K562 (cell line): ENCODE results near the gene P4HB. TPM values are rescaled to one million over a fixed set of nuclear protein-coding genes. Genes with fewer than 3 reads are reported as not detected.
A peak's percentile ranks its signal among the peaks of the same experiment; 100 is the strongest.

Experiments
- CC2D1A ChIP-seq: fragments of 450-650 bp; IDR thresholded peaks from 2 replicates; pipeline ENCODE4 v1.6.1; 2017; ENCODE audit warnings: mild to moderate bottlenecking
- FOXA1 ChIP-seq: fragments of 450-650 bp; IDR thresholded peaks from 2 replicates; pipeline ENCODE4 v1.6.1; 2016; ENCODE audit warnings: mild to moderate bottlenecking, borderline replicate concordance
- FOXK1 ChIP-seq: sonication (generic); formaldehyde crosslinking; IDR thresholded peaks from 2 replicates; pipeline ENCODE4 v1.8.0; 2022; ENCODE audit warnings: missing genetic modification reagents, mild to moderate bottlenecking, borderline replicate concordance
- GTF2A2 ChIP-seq: IDR thresholded peaks from 2 replicates; pipeline ENCODE4 v1.6.1; 2016; ENCODE audit warnings: mild to moderate bottlenecking, missing genetic modification characterization, missing compliant biosample characterization
- ID3 ChIP-seq, 2 experiments: fragments of 250-450 bp in 1 of 2; fragments of 450-650 bp in 1 of 2; sonication (Bioruptor Pico) in 1 of 2; IDR thresholded peaks; 2 replicates each; pipeline versions ENCODE4 v1.6.1 to v1.8.0; 2016 to 2021; ENCODE audit warnings: mild to moderate bottlenecking in 2 of 2, moderate library complexity in 2 of 2, missing compliant biosample characterization in 1 of 2, missing genetic modification characterization in 1 of 2
- MAFK ChIP-seq: IDR thresholded peaks from 2 replicates; pipeline ENCODE4 v1.6.1; 2011; ENCODE audit warnings: low read length, improper control_type of control experiment
- MED1 ChIP-seq: sonication (generic); formaldehyde crosslinking; IDR thresholded peaks from 2 replicates; pipeline ENCODE4 v1.8.1; 2023; ENCODE audit warnings: missing genetic modification reagents, borderline replicate concordance
- MTA1 ChIP-seq: fragments of 450-650 bp; IDR thresholded peaks from 2 replicates; pipeline ENCODE4 v1.6.1; 2017; ENCODE audit warnings: borderline replicate concordance
- PRMT5 ChIP-seq: sonication (generic); formaldehyde crosslinking; IDR thresholded peaks from 2 replicates; pipeline ENCODE4 v1.5.0; 2020; ENCODE audit warnings: missing genetic modification reagents
- PTRF ChIP-seq: fragments of 450-650 bp; IDR thresholded peaks from 2 replicates; pipeline ENCODE4 v1.6.1; 2016; ENCODE audit warnings: mild to moderate bottlenecking, missing genetic modification characterization, missing compliant biosample characterization
- RBFOX2 ChIP-seq: fragments of 200-400 bp; formaldehyde crosslinking; IDR thresholded peaks from 2 replicates; pipeline ENCODE4 v1.6.1; 2017; ENCODE audit warnings: low read depth, mild to moderate bottlenecking, low read length, moderate library complexity
- SMARCB1 ChIP-seq: IDR thresholded peaks from 2 replicates; pipeline ENCODE4 v1.6.1; 2011; ENCODE audit warnings: improper control_type of control experiment, low read depth; ENCODE audit not compliant: insufficient read length
- STAT5B ChIP-seq: fragments of 250-450 bp; sonication (Bioruptor Pico); IDR thresholded peaks from 2 replicates; pipeline ENCODE4 v1.8.0; 2021; ENCODE audit warnings: mild to moderate bottlenecking, inconsistent platforms
- TCFL5 ChIP-seq: fragments of 250-450 bp; sonication (Bioruptor Pico); conservative IDR thresholded peaks from 2 replicates; pipeline ENCODE4 v1.6.1; 2021; ENCODE audit warnings: mild to moderate bottlenecking, moderate library complexity, matching md5 sums
- TEAD4 ChIP-seq, 2 experiments: sonication (generic) in 1 of 2; formaldehyde crosslinking in 1 of 2; IDR thresholded peaks; 2 replicates each; pipeline versions ENCODE4 v1.6.1 to v1.8.0; 2012 to 2022; ENCODE audit warnings: borderline replicate concordance in 1 of 2, inconsistent platforms in 1 of 2, low read length in 1 of 2, mild to moderate bottlenecking in 1 of 2, missing genetic modification reagents in 1 of 2
- ZBTB43 ChIP-seq: sonication (generic); formaldehyde crosslinking; IDR thresholded peaks from 2 replicates; pipeline ENCODE4 v1.8.0; 2023; ENCODE audit warnings: mild to moderate bottlenecking, missing genetic modification reagents
- ZNF766 ChIP-seq: fragments of 200-800 bp; sonication (Bioruptor generic); conservative IDR thresholded peaks from 2 replicates; pipeline ENCODE4 v1.6.1; 2016; ENCODE audit warnings: missing genetic modification characterization, missing compliant biosample characterization
- polyA plus RNA-seq, 8 experiments: library from polyadenylated mRNA; depleted of rRNA in 4 of 8; stranded (reverse) in 5 of 8; unstranded in 3 of 8; fragments of >200 nt; fragmentation: Nextera tagmentation in 2 of 8; fragmentation: Illumina TruSeq in 1 of 8; extraction: Ambion mirVana in 2 of 8; extraction: Trizol in 1 of 8; gene quantifications; 2 replicates each; pipeline versions ENCODE4 v1.2.1 to v1.2.3, GENCODE V29; 2011 to 2014; ENCODE audit warnings: inconsistent platforms in 1 of 8, missing spikeins in 1 of 8
- total RNA-seq, 7 experiments: library from RNA; depleted of rRNA in 6 of 7; stranded (reverse); fragments of >200 nt in 6 of 7; fragmentation: Illumina TruSeq in 2 of 7; extraction: Trizol in 2 of 7; gene quantifications; 2 replicates each; pipeline versions ENCODE4 v1.2.1 to v1.2.3, GENCODE V29; 2011 to 2021; ENCODE audit warnings: low replicate concordance in 1 of 7
- TF ChIP-seq, protein P1 (sequence below): IDR thresholded peaks from 2 replicates; pipeline ENCODE4 v1.6.1; 2016; ENCODE audit warnings: missing genetic modification characterization, missing compliant biosample characterization
- TF ChIP-seq, protein P2 (sequence below): fragments of 450-650 bp; formaldehyde crosslinking; IDR thresholded peaks from 2 replicates; pipeline ENCODE4 v1.4.0; 2020; ENCODE audit warnings: mild to moderate bottlenecking
- TF ChIP-seq, protein P3 (sequence below), 2 experiments: fragments of 450-650 bp; conservative IDR thresholded peaks; 2 replicates each; pipeline ENCODE4 v1.6.1; 2017; ENCODE audit warnings: mild to moderate bottlenecking in 2 of 2, moderate library complexity in 2 of 2

P4HB gene
- total and polyA plus RNA-seq, 9 of the 15 experiments (the other 6 are each of a cell fraction or from before 2014, with no cell fraction given): 4.4 to 645 (median 325) TPM

GRCh38 chr17:81821603-81822311 is 38.6 kb downstream of the P4HB start (continued):
- TF ChIP-seq, protein P1, sequence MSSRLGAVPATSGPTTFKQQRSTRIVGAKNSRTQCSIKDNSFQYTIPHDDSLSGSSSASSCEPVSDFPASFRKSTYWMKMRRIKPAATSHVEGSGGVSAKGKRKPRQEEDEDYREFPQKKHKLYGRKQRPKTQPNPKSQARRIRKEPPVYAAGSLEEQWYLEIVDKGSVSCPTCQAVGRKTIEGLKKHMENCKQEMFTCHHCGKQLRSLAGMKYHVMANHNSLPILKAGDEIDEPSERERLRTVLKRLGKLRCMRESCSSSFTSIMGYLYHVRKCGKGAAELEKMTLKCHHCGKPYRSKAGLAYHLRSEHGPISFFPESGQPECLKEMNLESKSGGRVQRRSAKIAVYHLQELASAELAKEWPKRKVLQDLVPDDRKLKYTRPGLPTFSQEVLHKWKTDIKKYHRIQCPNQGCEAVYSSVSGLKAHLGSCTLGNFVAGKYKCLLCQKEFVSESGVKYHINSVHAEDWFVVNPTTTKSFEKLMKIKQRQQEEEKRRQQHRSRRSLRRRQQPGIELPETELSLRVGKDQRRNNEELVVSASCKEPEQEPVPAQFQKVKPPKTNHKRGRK (tag): no peak
- TF ChIP-seq FOXK1: no peak
- TF ChIP-seq ZBTB43 (CRISPR knock-in tag): no peak
- TF ChIP-seq CC2D1A: no peak
- TF ChIP-seq PTRF (tag): peak; percentile 69
- TF ChIP-seq ID3 (CRISPR knock-in tag; IDR thresholded peaks at IDR 0.05): no peak
- peak; percentile 98 for TF ChIP-seq ID3 (tag; IDR thresholded peaks at IDR 0.05)
- TF ChIP-seq FOXA1: no peak
- TF ChIP-seq MTA1: peak; percentile 55
- no peak for TF ChIP-seq STAT5B (CRISPR knock-in tag)
- no peak for TF ChIP-seq MAFK
- TF ChIP-seq PRMT5: no peak
- no peak for TF ChIP-seq TCFL5 (CRISPR knock-in tag)
- no peak; the same call in 1 of the 2 replicates for TF ChIP-seq TEAD4 (IDR thresholded peaks at IDR 0.05; ENCODE audit: low read length)
- TF ChIP-seq TEAD4 (CRISPR knock-in tag; IDR thresholded peaks at IDR 0.05; ENCODE audit: borderline replicate concordance): no peak
- TF ChIP-seq SMARCB1: no peak
- TF ChIP-seq ZNF766 (CRISPR knock-in tag): peak; percentile 41; the same call in 1 of the 2 replicates
- TF ChIP-seq, protein P2, sequence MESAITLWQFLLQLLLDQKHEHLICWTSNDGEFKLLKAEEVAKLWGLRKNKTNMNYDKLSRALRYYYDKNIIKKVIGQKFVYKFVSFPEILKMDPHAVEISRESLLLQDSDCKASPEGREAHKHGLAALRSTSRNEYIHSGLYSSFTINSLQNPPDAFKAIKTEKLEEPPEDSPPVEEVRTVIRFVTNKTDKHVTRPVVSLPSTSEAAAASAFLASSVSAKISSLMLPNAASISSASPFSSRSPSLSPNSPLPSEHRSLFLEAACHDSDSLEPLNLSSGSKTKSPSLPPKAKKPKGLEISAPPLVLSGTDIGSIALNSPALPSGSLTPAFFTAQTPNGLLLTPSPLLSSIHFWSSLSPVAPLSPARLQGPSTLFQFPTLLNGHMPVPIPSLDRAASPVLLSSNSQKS (CRISPR knock-in tag): no peak
- TF ChIP-seq GTF2A2 (tag): no peak
- TF ChIP-seq, protein P3, sequence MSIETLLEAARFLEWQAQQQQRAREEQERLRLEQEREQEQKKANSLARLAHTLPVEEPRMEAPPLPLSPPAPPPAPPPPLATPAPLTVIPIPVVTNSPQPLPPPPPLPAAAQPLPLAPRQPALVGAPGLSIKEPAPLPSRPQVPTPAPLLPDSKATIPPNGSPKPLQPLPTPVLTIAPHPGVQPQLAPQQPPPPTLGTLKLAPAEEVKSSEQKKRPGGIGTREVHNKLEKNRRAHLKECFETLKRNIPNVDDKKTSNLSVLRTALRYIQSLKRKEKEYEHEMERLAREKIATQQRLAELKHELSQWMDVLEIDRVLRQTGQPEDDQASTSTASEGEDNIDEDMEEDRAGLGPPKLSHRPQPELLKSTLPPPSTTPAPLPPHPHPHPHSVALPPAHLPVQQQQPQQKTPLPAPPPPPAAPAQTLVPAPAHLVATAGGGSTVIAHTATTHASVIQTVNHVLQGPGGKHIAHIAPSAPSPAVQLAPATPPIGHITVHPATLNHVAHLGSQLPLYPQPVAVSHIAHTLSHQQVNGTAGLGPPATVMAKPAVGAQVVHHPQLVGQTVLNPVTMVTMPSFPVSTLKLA (conservative IDR thresholded peaks at IDR 0.05): peak; percentile 86 to 93
- TF ChIP-seq RBFOX2: peak; percentile 72
- no peak for TF ChIP-seq MED1 (CRISPR knock-in tag)
